ENCODE results near the gene AGPS. TPM values are rescaled to one million over a fixed set of nuclear protein-coding genes. Genes with fewer than 3 reads are reported as not detected.

The AGPS gene
- total and polyA plus RNA-seq, 10 of the 15 experiments (the other 5 are each of a cell fraction or from before 2014, with no cell fraction given), result 7.9 to 54.2 (median 38.7) TPM

DNA sequence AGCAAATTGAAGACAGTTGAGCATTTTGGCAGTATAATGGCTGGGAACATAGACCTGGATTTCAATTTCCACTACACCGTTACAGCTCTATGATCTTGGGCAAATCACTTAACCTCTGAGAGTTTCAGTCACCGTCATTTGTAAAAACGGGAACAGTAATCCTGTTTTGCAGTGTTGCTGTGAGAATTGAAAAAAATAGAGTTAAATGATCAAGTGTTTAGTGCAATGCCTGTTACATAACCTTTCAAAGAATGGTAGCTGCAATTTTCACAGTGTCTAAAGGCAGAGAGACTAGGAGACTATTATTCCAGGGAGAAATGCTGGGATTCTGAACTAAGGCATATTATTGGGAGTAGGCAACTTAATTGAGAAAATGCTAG lies 2.0 kb downstream of the AGPS start:
- peak overlapping the region; percentile 100 for H3K4me2 ChIP-seq (ENCODE audit: control insufficient read depth, insufficient read depth)
- H4K20me1 ChIP-seq (ENCODE audit: control insufficient read depth, insufficient read depth), result no peaks in the 10 kb centered on the region
- in situ Hi-C loops (cut with MboI) (no loop called here), intact Hi-C loops (cut with micrococcal nuclease; ENCODE audit: unreplicated experiment) (loop anchor here (10.0 kb wide), 1 partner anchor 130 kb away; the partner anchor contains the start of gene NFE2L2)
- H3K27me3 ChIP-seq (replicated peaks in 1 of 2; ENCODE audit: control insufficient read depth in 2 of 2, insufficient read depth in 2 of 2, low read length in 1 of 2), result no peaks in the 10 kb centered on the region
- ChIA-PET POLR2A (interaction anchor here (0.6 to 1.1 kb wide), 3 partner anchors 13 to 46 kb away, joined by 3 read pairs; no protein-coding TSS in a partner anchor), RAD21 (ENCODE audit: unreplicated experiment) (interaction anchor here (1.1 to 2.1 kb wide), 5 partner anchors 12 to 230 kb away, joined by 3 to 7 read pairs (median 5); partner anchors contain the start of gene HNRNPA3), SMC1A (ENCODE audit: uncharacterized antibody, unreplicated experiment) (interaction anchor here (0.8 to 5.0 kb wide), 12 partner anchors 8 to 228 kb away, joined by 3 to 52 read pairs (median 6); no protein-coding TSS in a partner anchor), CTCF (interaction anchor here (1.2 to 3.9 kb wide), 8 partner anchors 8 to 229 kb away, joined by 3 to 37 read pairs (median 10); no protein-coding TSS in a partner anchor)
- ATAC-seq (peak; percentile 6; the same call in 2 of the 3 replicates), DNase-seq (ENCODE audit: low read depth, low spot score) (no peak), FAIRE-seq (no peak)
- no TSS peak for BruUV-seq (replicated peaks)
- H3K4me1 ChIP-seq (ENCODE audit: control insufficient read depth, insufficient read depth, low read length), result peaks cover 22% of the 10 kb centered on the region
- H2AFZ ChIP-seq (ENCODE audit: control insufficient read depth, low read depth, low read length), result no peak overlapping the region
- peak overlapping the region; percentile 91 for H3K4me3 ChIP-seq
- H3K79me2 ChIP-seq (ENCODE audit: control insufficient read depth, insufficient read depth, low read length), result peaks cover 65% of the 10 kb centered on the region
- H3K36me3 ChIP-seq (ENCODE audit: control insufficient read depth in 2 of 2, insufficient read depth in 2 of 2, low read length in 1 of 2), result no peaks in the 10 kb centered on the region
- no peak overlapping the region for H3K9ac ChIP-seq (ENCODE audit: control insufficient read depth, insufficient read depth, low read length)
- no peak overlapping the region for H3K27ac ChIP-seq (ENCODE audit: control insufficient read depth, insufficient read depth)
- H3K9me3 ChIP-seq (replicated peaks; ENCODE audit: control insufficient read depth, insufficient read depth, low read length), result no peaks in the 10 kb centered on the region
- WGBS (ENCODE audit: insufficient coverage, insufficient replicate concordance, low lambda C conversion rate, missing lambda C conversion rate), result 37% methylated on average over 3 of the region's 3 CpGs
- TF ChIP-seq EGR1 (IDR thresholded peaks at IDR 0.05; ENCODE audit: borderline replicate concordance in 1 of 2, low read depth in 2 of 2, low read length in 2 of 2) (no peak), EED (IDR thresholded peaks at IDR 0.05; ENCODE audit: low read depth) (0 out of 2 replicates have a peak, but pooled peaks have one; percentile 14), CREM (IDR thresholded peaks at IDR 0.05; ENCODE audit: low read depth) (no peak), TBL1XR1 (IDR thresholded peaks at IDR 0.05; ENCODE audit: low read depth, low read length) (no peak), ZZZ3 (IDR thresholded peaks at IDR 0.05; ENCODE audit: control insufficient read depth, insufficient read length, low read depth) (no peak), LARP7 (IDR thresholded peaks at IDR 0.05) (no peak), TCF7 (IDR thresholded peaks at IDR 0.05; ENCODE audit: borderline replicate concordance) (0 out of 2 replicates have a peak, but pooled peaks have one; percentile 16), RAD21 (IDR thresholded peaks at IDR 0.05; ENCODE audit: insufficient read depth, low read depth, low read length) (no peak), MXI1 (IDR thresholded peaks at IDR 0.05; ENCODE audit: low read depth, low read length) (no peak), SP1 (IDR thresholded peaks at IDR 0.05; ENCODE audit: low read depth, low read length) (no peak), IKZF1 (conservative IDR thresholded peaks at IDR 0.05) (peak; percentile 31), CEBPB (IDR thresholded peaks at IDR 0.05; ENCODE audit: borderline replicate concordance in 1 of 2, low read depth in 2 of 2, low read length in 2 of 2) (no peak), IKZF2 (IDR thresholded peaks at IDR 0.05) (peak in 1 of 2 experiments; percentile 20; a peak in 2 of 4 replicates), FOS (IDR thresholded peaks at IDR 0.05; ENCODE audit: borderline replicate concordance, extremely low read depth, insufficient read length) (no peak), PML (IDR thresholded peaks at IDR 0.05; ENCODE audit: low read length) (no peak), POLR2A (IDR thresholded peaks at IDR 0.05; ENCODE audit: low read depth, low read length) (no peak), RFX5 (IDR thresholded peaks at IDR 0.05; ENCODE audit: low read depth, low read length) (no peak), GATAD2B (conservative IDR thresholded peaks at IDR 0.05; ENCODE audit: low read depth) (no peak)
- TF ChIP-seq, protein P1, sequence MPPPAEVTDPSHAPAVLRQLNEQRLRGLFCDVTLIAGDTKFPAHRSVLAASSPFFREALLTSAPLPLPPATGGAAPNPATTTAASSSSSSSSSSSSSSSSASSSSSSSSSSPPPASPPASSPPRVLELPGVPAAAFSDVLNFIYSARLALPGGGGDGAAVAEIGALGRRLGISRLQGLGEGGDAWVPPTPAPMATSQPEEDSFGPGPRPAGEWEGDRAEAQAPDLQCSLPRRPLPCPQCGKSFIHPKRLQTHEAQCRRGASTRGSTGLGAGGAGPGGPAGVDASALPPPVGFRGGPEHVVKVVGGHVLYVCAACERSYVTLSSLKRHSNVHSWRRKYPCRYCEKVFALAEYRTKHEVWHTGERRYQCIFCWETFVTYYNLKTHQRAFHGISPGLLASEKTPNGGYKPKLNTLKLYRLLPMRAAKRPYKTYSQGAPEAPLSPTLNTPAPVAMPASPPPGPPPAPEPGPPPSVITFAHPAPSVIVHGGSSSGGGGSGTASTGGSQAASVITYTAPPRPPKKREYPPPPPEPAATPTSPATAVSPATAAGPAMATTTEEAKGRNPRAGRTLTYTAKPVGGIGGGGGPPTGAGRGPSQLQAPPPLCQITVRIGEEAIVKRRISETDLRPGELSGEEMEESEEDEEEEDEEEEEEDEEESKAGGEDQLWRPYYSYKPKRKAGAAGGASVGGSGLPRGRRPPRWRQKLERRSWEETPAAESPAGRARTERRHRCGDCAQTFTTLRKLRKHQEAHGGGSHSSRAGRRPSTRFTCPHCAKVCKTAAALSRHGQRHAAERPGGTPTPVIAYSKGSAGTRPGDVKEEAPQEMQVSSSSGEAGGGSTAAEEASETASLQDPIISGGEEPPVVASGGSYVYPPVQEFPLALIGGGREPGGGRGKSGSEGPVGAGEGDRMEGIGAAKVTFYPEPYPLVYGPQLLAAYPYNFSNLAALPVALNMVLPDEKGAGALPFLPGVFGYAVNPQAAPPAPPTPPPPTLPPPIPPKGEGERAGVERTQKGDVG (CRISPR knock-in tag; IDR thresholded peaks at IDR 0.05), result no peak
- TF ChIP-seq, protein P2, sequence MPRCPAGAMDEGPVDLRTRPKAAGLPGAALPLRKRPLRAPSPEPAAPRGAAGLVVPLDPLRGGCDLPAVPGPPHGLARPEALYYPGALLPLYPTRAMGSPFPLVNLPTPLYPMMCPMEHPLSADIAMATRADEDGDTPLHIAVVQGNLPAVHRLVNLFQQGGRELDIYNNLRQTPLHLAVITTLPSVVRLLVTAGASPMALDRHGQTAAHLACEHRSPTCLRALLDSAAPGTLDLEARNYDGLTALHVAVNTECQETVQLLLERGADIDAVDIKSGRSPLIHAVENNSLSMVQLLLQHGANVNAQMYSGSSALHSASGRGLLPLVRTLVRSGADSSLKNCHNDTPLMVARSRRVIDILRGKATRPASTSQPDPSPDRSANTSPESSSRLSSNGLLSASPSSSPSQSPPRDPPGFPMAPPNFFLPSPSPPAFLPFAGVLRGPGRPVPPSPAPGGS (IDR thresholded peaks at IDR 0.05; ENCODE audit: borderline replicate concordance, insufficient read depth, low read depth, low read length, poor library complexity, severe bottlenecking), result no peak
